Measurements from ENCODE around the gene GABRB3.

GRCh38 chr15:26806574-26806973 is 33.7 kb upstream of the GABRB3 start:
- TF ChIP-seq CTCF (IDR thresholded peaks at IDR 0.05) (no peak), POLR2A (IDR thresholded peaks at IDR 0.05) (no peak)
